HepG2 (cell line): ENCODE measurements around the gene EEF1E1. TPM values are rescaled to one million over a fixed set of nuclear protein-coding genes. Genes with fewer than 3 reads are reported as not detected.

ENCODE experiments used
- ARID3A ChIP-seq: IDR thresholded peaks from 2 replicates; pipeline ENCODE4 v1.6.1; 2012; ENCODE audit warnings: low read depth, low read length, improper control_type of control experiment
- ATF2 ChIP-seq: sonication (generic); formaldehyde crosslinking; IDR thresholded peaks from 2 replicates; pipeline ENCODE4 v1.4.0; 2020; ENCODE audit warnings: missing genetic modification reagents
- FOSL1 ChIP-seq: sonication (generic); formaldehyde crosslinking; IDR thresholded peaks from 2 replicates; pipeline ENCODE4 v1.9.0; 2021; ENCODE audit warnings: missing genetic modification reagents, borderline replicate concordance
- ISX ChIP-seq: sonication (generic); formaldehyde crosslinking; conservative IDR thresholded peaks from 2 replicates; pipeline ENCODE4 v1.5.0; 2020; ENCODE audit warnings: missing genetic modification reagents
- KLF6 ChIP-seq: IDR thresholded peaks from 2 replicates; pipeline ENCODE4 v1.8.0; 2016; ENCODE audit warnings: missing biosample characterization, missing genetic modification reagents
- MAFG ChIP-seq: sonication (generic); formaldehyde crosslinking; IDR thresholded peaks from 2 replicates; pipeline ENCODE4 v1.5.1; 2020; ENCODE audit warnings: mild to moderate bottlenecking, missing genetic modification reagents
- MED8 ChIP-seq: sonication (generic); formaldehyde crosslinking; IDR thresholded peaks from 2 replicates; pipeline ENCODE4 v1.8.1; 2023; ENCODE audit warnings: mild to moderate bottlenecking, missing genetic modification reagents; ENCODE audit not compliant: insufficient replicate concordance
- MIXL1 ChIP-seq: IDR thresholded peaks from 2 replicates; pipeline ENCODE4 v1.6.1; 2016
- NPAS2 ChIP-seq: sonication (generic); formaldehyde crosslinking; IDR thresholded peaks from 2 replicates; pipeline ENCODE4 v1.8.0; 2022; ENCODE audit warnings: mild to moderate bottlenecking, missing genetic modification reagents, borderline replicate concordance
- PAXIP1 ChIP-seq: sonication (generic); formaldehyde crosslinking; conservative IDR thresholded peaks from 2 replicates; pipeline ENCODE4 v1.4.0; 2020; ENCODE audit warnings: mild to moderate bottlenecking, missing genetic modification reagents, moderate library complexity
- SNAPC2 ChIP-seq: sonication (generic); formaldehyde crosslinking; IDR thresholded peaks from 2 replicates; pipeline ENCODE4 v1.8.1; 2022; ENCODE audit warnings: mild to moderate bottlenecking, missing genetic modification reagents
- SOX5 ChIP-seq: IDR thresholded peaks from 2 replicates; pipeline ENCODE4 v1.6.1; 2016; ENCODE audit warnings: borderline replicate concordance
- TCF12 ChIP-seq, 2 experiments: fragments of 450-650 bp in 1 of 2; sonication (generic) in 1 of 2; formaldehyde crosslinking in 1 of 2; IDR thresholded peaks; 2 replicates each; pipeline versions ENCODE4 v1.6.1 to v1.8.0; 2017 to 2022; ENCODE audit warnings: antibody characterized with exemption in 1 of 2, mild to moderate bottlenecking in 1 of 2, missing genetic modification reagents in 1 of 2, moderate library complexity in 1 of 2
- U2AF2 ChIP-seq: fragments of 200-400 bp; formaldehyde crosslinking; IDR thresholded peaks from 2 replicates; pipeline ENCODE4 v1.6.1; 2017; ENCODE audit warnings: low read depth, mild to moderate bottlenecking, low read length
- WIZ ChIP-seq: sonication (generic); formaldehyde crosslinking; IDR thresholded peaks from 2 replicates; pipeline ENCODE4 v1.5.1; 2020; ENCODE audit warnings: mild to moderate bottlenecking, missing genetic modification reagents
- ZBTB43 ChIP-seq: sonication (generic); formaldehyde crosslinking; conservative IDR thresholded peaks from 2 replicates; pipeline ENCODE4 v1.4.0; 2020; ENCODE audit warnings: missing genetic modification reagents
- ZNF567 ChIP-seq: sonication (generic); formaldehyde crosslinking; IDR thresholded peaks from 2 replicates; pipeline ENCODE4 v1.8.1; 2023; ENCODE audit warnings: mild to moderate bottlenecking, missing genetic modification reagents, borderline replicate concordance
- ZNF704 ChIP-seq: sonication (generic); formaldehyde crosslinking; IDR thresholded peaks from 2 replicates; pipeline ENCODE4 v1.8.1; 2023; ENCODE audit warnings: mild to moderate bottlenecking, inconsistent platforms, moderate library complexity, missing genetic modification reagents, borderline replicate concordance
- ZNF83 ChIP-seq: sonication (generic); formaldehyde crosslinking; IDR thresholded peaks from 2 replicates; pipeline ENCODE4 v1.4.0; 2020; ENCODE audit warnings: missing genetic modification reagents, mild to moderate bottlenecking, borderline replicate concordance
- polyA plus RNA-seq, 8 experiments: library from polyadenylated mRNA; depleted of rRNA in 3 of 8; stranded (reverse) in 7 of 8; unstranded in 1 of 8; fragments of >200 nt; fragmentation: Illumina TruSeq in 4 of 8; extraction: Trizol in 4 of 8; gene quantifications; 2 replicates each; pipeline versions ENCODE4 v1.2.1 to v1.2.3, GENCODE V29; 2011 to 2016; ENCODE audit warnings: low read depth in 4 of 8, missing spikeins in 1 of 8, mixed read lengths in 1 of 8; ENCODE audit not compliant: insufficient read depth in 1 of 8
- total RNA-seq, 5 experiments: library from RNA; depleted of rRNA; stranded (reverse); fragments of >200 nt; fragmentation: Illumina TruSeq; extraction: Trizol; gene quantifications; 2 replicates each; pipeline ENCODE4 v1.2.3, GENCODE V29; 2016; ENCODE audit warnings: low read depth in 1 of 5

The EEF1E1 gene
- total and polyA plus RNA-seq, 2 of the 13 experiments (the other 11 are each of a cell fraction or from before 2014, with no cell fraction given) = 128 to 188 TPM

GRCh38 chr6:8082954-8083858, 19.1 kb downstream of the EEF1E1 start (continued):
- TF ChIP-seq PAXIP1 (CRISPR knock-in tag) = 0 out of 2 replicates have a peak, but pooled peaks have one; percentile 1
- no peak for TF ChIP-seq ZNF567 (CRISPR knock-in tag)
- TF ChIP-seq TCF12 (IDR thresholded peaks at IDR 0.05) = no peak
- no peak for TF ChIP-seq TCF12 (CRISPR knock-in tag; IDR thresholded peaks at IDR 0.05)
- no peak for TF ChIP-seq U2AF2
- no peak for TF ChIP-seq ZNF83
- TF ChIP-seq ISX (CRISPR knock-in tag) = no peak
- no peak for TF ChIP-seq ZNF704 (CRISPR knock-in tag)
- TF ChIP-seq KLF6 = no peak
- TF ChIP-seq ARID3A = 0 out of 2 replicates have a peak, but pooled peaks have one; percentile 37
- TF ChIP-seq MIXL1 (CRISPR knock-in tag) = no peak; the same call in 1 of the 2 replicates
- TF ChIP-seq MED8 (CRISPR knock-in tag) = no peak
- TF ChIP-seq ZBTB43 (CRISPR knock-in tag) = no peak
- no peak for TF ChIP-seq WIZ (CRISPR knock-in tag)
- TF ChIP-seq SNAPC2 (CRISPR knock-in tag) = 0 out of 2 replicates have a peak, but pooled peaks have one; percentile 31
- TF ChIP-seq MAFG (CRISPR knock-in tag) = no peak
- no peak for TF ChIP-seq ATF2 (CRISPR knock-in tag)
- TF ChIP-seq FOSL1 (CRISPR knock-in tag) = 0 out of 2 replicates have a peak, but pooled peaks have one; percentile 12
- TF ChIP-seq NPAS2 (CRISPR knock-in tag) = no peak
- peak; percentile 73 for TF ChIP-seq SOX5 (CRISPR knock-in tag)
